ENCODE measurements around the gene ST3GAL6. TPM values are rescaled to one million over a fixed set of nuclear protein-coding genes. Genes with fewer than 3 reads are reported as not detected.

The ST3GAL6 gene
- total and polyA plus RNA-seq, 2 of the 13 experiments (the other 11 are each of a cell fraction or from before 2014, with no cell fraction given) = 17.5 to 23.2 TPM

DNA sequence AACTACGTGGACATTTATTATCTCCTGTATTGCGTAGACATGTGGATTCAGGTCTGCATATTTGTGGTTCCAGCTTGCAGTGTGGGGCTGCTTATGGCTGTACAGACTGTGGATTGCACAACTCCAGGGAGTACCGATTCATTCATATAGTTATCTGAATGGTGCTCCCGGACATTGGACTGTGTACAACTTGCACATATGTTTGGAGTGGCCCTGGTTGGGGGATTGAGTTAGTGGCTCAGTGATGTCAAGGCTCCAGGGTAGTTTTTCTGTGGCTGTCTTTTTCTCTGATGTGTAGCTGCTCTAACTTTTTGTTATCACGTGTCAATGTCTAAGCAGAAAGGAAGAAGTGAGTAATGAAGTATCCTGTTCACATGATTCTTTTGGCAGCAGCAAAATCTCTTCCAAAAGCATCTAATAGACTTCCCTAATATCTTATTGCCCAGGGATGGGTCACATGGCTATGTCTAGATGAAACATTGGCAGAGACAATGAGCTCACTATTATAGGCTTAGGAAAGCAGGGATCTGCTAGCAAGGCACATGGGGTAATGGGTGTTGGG lies 15.8 kb downstream of the ST3GAL6 start (continued):
- TF ChIP-seq ATF4 (CRISPR knock-in tag; IDR thresholded peaks at IDR 0.05) (peak in 1 of 2 experiments; percentile 77; a peak in 2 of 4 replicates), FOXA3 (CRISPR knock-in tag; IDR thresholded peaks at IDR 0.05) (peak; percentile 80), ASH2L (IDR thresholded peaks at IDR 0.05; ENCODE audit: insufficient read length, low read depth, low read length) (peak; percentile 73), ARNTL (CRISPR knock-in tag; IDR thresholded peaks at IDR 0.05) (peak; percentile 73), PITX1 (CRISPR knock-in tag; IDR thresholded peaks at IDR 0.05) (peak; percentile 87), SMC3 (IDR thresholded peaks at IDR 0.05; ENCODE audit: low read length) (peak; percentile 58; the same call in 1 of the 2 replicates), ZNF607 (CRISPR knock-in tag; IDR thresholded peaks at IDR 0.05; ENCODE audit: borderline replicate concordance) (no peak), GFI1 (CRISPR knock-in tag; IDR thresholded peaks at IDR 0.05; ENCODE audit: borderline replicate concordance) (peak; percentile 68; the same call in 1 of the 2 replicates), ZNF232 (CRISPR knock-in tag; IDR thresholded peaks at IDR 0.05; ENCODE audit: borderline replicate concordance) (no peak; the same call in 1 of the 2 replicates), DPF2 (CRISPR knock-in tag; IDR thresholded peaks at IDR 0.05; ENCODE audit: borderline replicate concordance, low read depth) (peak; percentile 64; the same call in 1 of the 2 replicates), ZNF720 (CRISPR knock-in tag; IDR thresholded peaks at IDR 0.05) (no peak), SNAPC2 (CRISPR knock-in tag; IDR thresholded peaks at IDR 0.05) (0 out of 2 replicates have a peak, but pooled peaks have one; percentile 1), FIP1L1 (IDR thresholded peaks at IDR 0.05; ENCODE audit: borderline replicate concordance, insufficient read depth, low read depth, low read length) (no peak), KDM3A (CRISPR knock-in tag; IDR thresholded peaks at IDR 0.05; ENCODE audit: low read depth) (peak; percentile 50; the same call in 1 of the 2 replicates), SIX1 (CRISPR knock-in tag; IDR thresholded peaks at IDR 0.05; ENCODE audit: borderline replicate concordance) (peak; percentile 35; the same call in 1 of the 2 replicates), ZKSCAN8 (CRISPR knock-in tag; IDR thresholded peaks at IDR 0.05; ENCODE audit: borderline replicate concordance) (peak; percentile 64; the same call in 1 of the 2 replicates), HOXA3 (CRISPR knock-in tag; IDR thresholded peaks at IDR 0.05) (peak; percentile 88), HHEX (CRISPR knock-in tag; IDR thresholded peaks at IDR 0.05) (0 out of 2 replicates have a peak, but pooled peaks have one; percentile 30), ZNF317 (CRISPR knock-in tag; IDR thresholded peaks at IDR 0.05) (peak; percentile 68; the same call in 1 of the 2 replicates), ZNF496 (CRISPR knock-in tag; IDR thresholded peaks at IDR 0.05; ENCODE audit: insufficient replicate concordance) (no peak), ZNF629 (CRISPR knock-in tag; conservative IDR thresholded peaks at IDR 0.05) (0 out of 2 replicates have a peak, but pooled peaks have one; percentile 24), NR2F1 (CRISPR knock-in tag; IDR thresholded peaks at IDR 0.05) (peak; percentile 5 to 61; a peak in 1 of 4 replicates), ZMYM4 (CRISPR knock-in tag; IDR thresholded peaks at IDR 0.05) (peak; percentile 91), HDAC2 (CRISPR knock-in tag; IDR thresholded peaks at IDR 0.05) (peak; percentile 95), RCOR2 (CRISPR knock-in tag; IDR thresholded peaks at IDR 0.05) (peak; percentile 78; the same call in 1 of the 2 replicates)
- TF ChIP-seq, protein P1, sequence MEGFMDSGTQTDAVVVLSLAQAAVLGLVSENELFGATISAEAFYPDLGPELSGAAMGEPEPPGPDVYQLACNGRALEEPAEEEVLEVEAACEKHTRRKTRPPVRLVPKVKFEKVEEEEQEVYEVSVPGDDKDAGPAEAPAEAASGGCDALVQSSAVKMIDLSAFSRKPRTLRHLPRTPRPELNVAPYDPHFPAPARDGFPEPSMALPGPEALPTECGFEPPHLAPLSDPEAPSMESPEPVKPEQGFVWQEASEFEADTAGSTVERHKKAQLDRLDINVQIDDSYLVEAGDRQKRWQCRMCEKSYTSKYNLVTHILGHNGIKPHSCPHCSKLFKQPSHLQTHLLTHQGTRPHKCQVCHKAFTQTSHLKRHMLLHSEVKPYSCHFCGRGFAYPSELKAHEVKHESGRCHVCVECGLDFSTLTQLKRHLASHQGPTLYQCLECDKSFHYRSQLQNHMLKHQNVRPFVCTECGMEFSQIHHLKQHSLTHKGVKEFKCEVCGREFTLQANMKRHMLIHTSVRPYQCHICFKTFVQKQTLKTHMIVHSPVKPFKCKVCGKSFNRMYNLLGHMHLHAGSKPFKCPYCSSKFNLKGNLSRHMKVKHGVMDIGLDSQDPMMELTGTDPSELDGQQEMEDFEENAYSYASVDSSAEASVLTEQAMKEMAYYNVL (CRISPR knock-in tag; IDR thresholded peaks at IDR 0.05; ENCODE audit: borderline replicate concordance) = peak; percentile 86
- TF ChIP-seq, protein P2, sequence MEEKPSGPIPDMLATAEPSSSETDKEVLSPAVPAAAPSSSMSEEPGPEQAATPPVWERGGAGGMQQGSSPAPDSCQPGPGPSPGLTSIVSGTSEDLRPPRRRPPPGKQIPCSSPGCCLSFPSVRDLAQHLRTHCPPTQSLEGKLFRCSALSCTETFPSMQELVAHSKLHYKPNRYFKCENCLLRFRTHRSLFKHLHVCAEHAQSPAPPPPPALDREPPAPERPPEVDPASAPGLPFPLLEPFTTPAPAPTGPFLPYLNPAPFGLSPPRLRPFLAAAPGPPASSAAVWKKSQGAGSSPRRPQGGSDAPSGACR (CRISPR knock-in tag; IDR thresholded peaks at IDR 0.05) = 0 out of 2 replicates have a peak, but pooled peaks have one; percentile 45
